Epidermal melanocyte (primary cell): ENCODE measurements around the gene ZYG11A.

Experiments used
- DNase-seq: peaks from one replicate; pipeline ENCODE4 v3.0.0; 2011; ENCODE audit warnings: low spot score; ENCODE audit not compliant: insufficient read length

ZYG11A gene

GRCh38 chr1:52917156-52917555, 74.6 kb downstream of the ZYG11A start:
- DNase-seq = no peak

- no peak for DNase-seq
These were observed 75.0 kb downstream of the ZYG11A start for GRCh38 chr1:52917581-52917980.

- DNase-seq = no peak
These were observed 75.6 kb downstream of the ZYG11A start for GRCh38 chr1:52918201-52918600.

GRCh38 chr1:52919051-52919722, 76.6 kb downstream of the ZYG11A start:
- no peak for DNase-seq

- no peak for DNase-seq
These were observed 77.3 kb downstream of the ZYG11A start for GRCh38 chr1:52919723-52920483.

GRCh38 chr1:52920791-52921291, 78.3 kb downstream of the ZYG11A start:
- DNase-seq = no peak

GRCh38 chr1:52925571-52926005, 83.0 kb downstream of the ZYG11A start:
- DNase-seq = no peak

- DNase-seq = no peak
These were observed 84.3 kb downstream of the ZYG11A start for GRCh38 chr1:52926864-52927211.

GRCh38 chr1:52927212-52928014, 84.9 kb downstream of the ZYG11A start, which contains the start of gene SCP2:
Gene SCP2, plus strand, starts transcription at chr1:52927276. Its CDS starts 121 bp downstream, at chr1:52927397.
- peak; percentile 87 for DNase-seq

GRCh38 chr1:52928015-52928404, 85.5 kb downstream of the ZYG11A start:
- no peak for DNase-seq

- no peak for DNase-seq
These were observed 86.5 kb downstream of the ZYG11A start for GRCh38 chr1:52929019-52929418.

GRCh38 chr1:52937433-52938182, 95.0 kb downstream of the ZYG11A start:
- no peak for DNase-seq

GRCh38 chr1:52938183-52938451, 95.6 kb downstream of the ZYG11A start:
- DNase-seq = no peak

- DNase-seq = no peak
These were observed 101.4 kb downstream of the ZYG11A start for GRCh38 chr1:52943876-52944416.

- DNase-seq = no peak
These were observed 102.0 kb downstream of the ZYG11A start for GRCh38 chr1:52944566-52944965.
